Thyroid gland (tissue), 4 donors: ENCODE data around the gene PHKG1. TPM values are rescaled to one million over a fixed set of nuclear protein-coding genes. Genes with fewer than 3 reads are reported as not detected.
"Not testable (repeated sequence)": the region's sequence is repeated elsewhere in the genome, so short reads cannot be mapped to it uniquely, and the experiment has no call there.

Experiments used
- DNase-seq, 2 donors: peaks; one replicate each; pipeline ENCODE4 v3.0.0-alpha.2; 2019
- H3K27ac ChIP-seq, 3 donors: fragments of 200-600 bp; sonication (generic); 1 replicate in 2 of 3; 2 replicates in 1 of 3; pipeline ENCODE4 v1.5.1; 2016 to 2019; ENCODE audit warnings: mild to moderate bottlenecking in 1 of 3, moderate library complexity in 1 of 3
- H3K27me3 ChIP-seq: fragments of 200-600 bp; sonication (generic); one replicate; pipeline ENCODE4 v1.5.1; 2019
- H3K36me3 ChIP-seq, 2 donors: fragments of 200-600 bp; sonication (generic); one replicate each; pipeline ENCODE4 v1.5.1; 2016 to 2019
- H3K4me1 ChIP-seq, 2 donors: fragments of 200-600 bp; sonication (generic); one replicate each; pipeline ENCODE4 v1.5.1; 2017 to 2019
- H3K4me3 ChIP-seq, 3 donors: fragments of 200-600 bp; sonication (generic); replicated peaks in 1 of 3; 1 replicate in 2 of 3; 2 replicates in 1 of 3; pipeline ENCODE4 v1.5.1; 2016; ENCODE audit warnings: mild to moderate bottlenecking in 1 of 3
- H3K9me3 ChIP-seq: fragments of 200-600 bp; sonication (generic); one replicate; pipeline ENCODE4 v1.5.1; 2017
- POLR2A ChIP-seq, 2 donors: fragments of 450-650 bp; IDR thresholded peaks; one replicate each; pipeline ENCODE4 v1.6.1; 2017; ENCODE audit warnings: antibody characterized with exemption in 2 of 2, mild to moderate bottlenecking in 2 of 2, moderate library complexity in 1 of 2
- WGBS, 2 donors: methylation state at CpG; one replicate each; pipeline ENCODE4 v1.1.5; 2017; 5-methylcytosine and 5-hydroxymethylcytosine counted together
- intact Hi-C: fragments of 100-400 bp; cut with DNase I; formaldehyde crosslinking; loops from one replicate; pipeline ENCODE4 v1.15.1; 2023
- total RNA-seq, 4 donors: library from RNA; depleted of rRNA; stranded (reverse); fragments of >200 nt; gene quantifications; one replicate each; pipeline ENCODE4 v1.2.3, GENCODE V29; 2016
- TF ChIP-seq, protein P1 (sequence below), 6 experiments: fragments of 200-600 bp in 3 of 6; fragments of 450-650 bp in 3 of 6; sonication (generic) in 3 of 6; IDR thresholded peaks; one replicate each; pipeline ENCODE4 v1.5.1; 2016 to 2019; ENCODE audit warnings: antibody characterized with exemption in 6 of 6, mild to moderate bottlenecking in 2 of 6, inconsistent platforms in 1 of 6, moderate library complexity in 1 of 6

Gene PHKG1
- total RNA-seq, 4 donors from 2014 or later, result 0.78 to 3.5 (median 1.8) TPM

DNA sequence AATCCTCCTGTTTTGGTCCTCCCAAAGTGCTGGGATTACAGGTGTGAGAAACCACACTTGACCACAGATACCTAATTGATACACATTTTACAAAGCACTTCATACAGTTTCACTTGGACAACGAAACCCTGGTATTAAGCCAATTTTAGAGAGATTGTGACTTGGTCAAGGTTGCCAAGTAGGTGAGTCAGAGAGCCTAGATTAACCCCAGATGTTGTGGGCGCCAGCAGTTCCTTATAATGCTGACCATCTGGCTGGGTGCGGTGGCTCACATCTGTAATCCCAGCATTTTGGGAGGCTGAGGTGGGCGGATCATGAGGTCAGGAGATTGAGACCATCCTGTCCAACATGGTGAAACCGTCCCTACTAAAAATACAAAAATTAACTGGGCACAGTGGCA lies 4.9 kb upstream of the PHKG1 start:
- Histone ChIP-seq H3K4me1 (peaks cover 6 to 13% of the 10 kb centered on the region in 2 donors), H3K27me3 (no peaks in the 10 kb centered on the region), H3K36me3 (peaks cover 30 to 36% of the 10 kb centered on the region in 2 donors), H3K27ac (peak overlapping the region in 2 of 3 donors; percentile 12 to 26), H3K9me3 (no peaks in the 10 kb centered on the region), H3K4me3 (no peak overlapping the region)
- intact Hi-C loops, result loop anchor here (10.0 kb wide), 1 partner anchor 453 kb away; no protein-coding TSS in a partner anchor
- TF ChIP-seq, protein P1, sequence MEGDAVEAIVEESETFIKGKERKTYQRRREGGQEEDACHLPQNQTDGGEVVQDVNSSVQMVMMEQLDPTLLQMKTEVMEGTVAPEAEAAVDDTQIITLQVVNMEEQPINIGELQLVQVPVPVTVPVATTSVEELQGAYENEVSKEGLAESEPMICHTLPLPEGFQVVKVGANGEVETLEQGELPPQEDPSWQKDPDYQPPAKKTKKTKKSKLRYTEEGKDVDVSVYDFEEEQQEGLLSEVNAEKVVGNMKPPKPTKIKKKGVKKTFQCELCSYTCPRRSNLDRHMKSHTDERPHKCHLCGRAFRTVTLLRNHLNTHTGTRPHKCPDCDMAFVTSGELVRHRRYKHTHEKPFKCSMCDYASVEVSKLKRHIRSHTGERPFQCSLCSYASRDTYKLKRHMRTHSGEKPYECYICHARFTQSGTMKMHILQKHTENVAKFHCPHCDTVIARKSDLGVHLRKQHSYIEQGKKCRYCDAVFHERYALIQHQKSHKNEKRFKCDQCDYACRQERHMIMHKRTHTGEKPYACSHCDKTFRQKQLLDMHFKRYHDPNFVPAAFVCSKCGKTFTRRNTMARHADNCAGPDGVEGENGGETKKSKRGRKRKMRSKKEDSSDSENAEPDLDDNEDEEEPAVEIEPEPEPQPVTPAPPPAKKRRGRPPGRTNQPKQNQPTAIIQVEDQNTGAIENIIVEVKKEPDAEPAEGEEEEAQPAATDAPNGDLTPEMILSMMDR (IDR thresholded peaks at IDR 0.05), result no peak
- TF ChIP-seq POLR2A (IDR thresholded peaks at IDR 0.05), result no peak
- 68 to 70% methylated on average over 5 of the region's 5 CpGs for WGBS, 2 donors
- peak; percentile 39 to 56 for DNase-seq

DNA sequence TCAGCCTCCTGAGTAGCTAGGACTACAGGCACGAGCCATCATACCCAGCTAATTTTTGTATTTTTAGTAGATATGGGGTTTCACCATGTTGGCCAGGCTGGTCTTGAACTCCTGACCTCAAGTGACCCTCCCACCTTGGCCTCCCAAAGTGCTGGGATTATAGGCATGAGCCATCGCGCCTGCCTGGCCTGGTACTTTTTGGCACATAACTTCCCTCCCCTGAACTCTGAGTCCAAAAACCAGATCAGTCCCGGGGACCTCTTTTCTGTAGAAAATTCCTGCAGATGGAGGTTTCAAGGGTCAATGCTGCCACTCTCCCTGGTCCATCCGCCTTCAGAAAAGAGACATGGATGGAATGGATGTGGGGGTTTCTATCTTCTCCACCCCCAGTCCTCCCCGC lies 364 bp downstream of the PHKG1 start:
- DNase-seq, H3K9me3 ChIP-seq, H3K4me3 ChIP-seq, H3K36me3 ChIP-seq, H3K27me3 ChIP-seq: not testable (repeated sequence)
- intact Hi-C loops, result loop anchor here (10.0 kb wide), 1 partner anchor 448 kb away; no protein-coding TSS in a partner anchor
- peaks cover 17 to 21% of the 10 kb centered on the region in 2 donors for H3K4me1 ChIP-seq
- WGBS, 2 donors, result 34 to 40% methylated on average over 6 of the region's 6 CpGs
- H3K27ac ChIP-seq, result peak overlapping the region; percentile 9 to 42 (median 34)

DNA sequence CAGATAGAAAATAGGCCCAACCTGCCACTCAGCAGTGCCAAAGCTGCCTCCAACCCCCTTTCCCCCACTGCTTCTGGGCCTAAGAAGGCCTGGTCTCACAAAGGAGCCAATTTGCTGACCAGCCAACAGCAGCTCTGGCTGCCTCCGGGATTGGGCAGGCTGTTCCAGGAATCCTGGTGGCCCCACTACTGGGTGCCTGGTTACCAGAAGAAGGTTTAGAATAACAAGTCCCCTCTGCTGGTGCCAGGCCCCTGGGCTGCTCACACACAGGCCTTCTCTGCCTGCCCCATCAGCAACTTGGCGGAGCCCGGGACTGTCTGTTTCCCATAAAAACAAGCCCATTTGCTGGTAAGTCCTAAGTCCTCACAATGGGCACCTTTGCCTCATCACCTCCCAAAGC lies 1.2 kb downstream of the PHKG1 start:
- no peaks in the 10 kb centered on the region for H3K9me3 ChIP-seq
- intact Hi-C loops, result loop anchor here (10.0 kb wide), 1 partner anchor 447 kb away; no protein-coding TSS in a partner anchor
- H3K36me3 ChIP-seq, result no peaks in the 10 kb centered on the region
- peaks cover 17 to 21% of the 10 kb centered on the region in 2 donors for H3K4me1 ChIP-seq
- H3K4me3 ChIP-seq, result no peak overlapping the region
- peak; percentile 43 to 55 for DNase-seq
- peak overlapping the region; percentile 9 to 42 (median 30) for H3K27ac ChIP-seq
- no peaks in the 10 kb centered on the region for H3K27me3 ChIP-seq
- 33 to 70% methylated on average over 1 to 3 of the region's 3 CpGs for WGBS, 2 donors
- TF ChIP-seq POLR2A (IDR thresholded peaks at IDR 0.05), result no peak
- TF ChIP-seq, protein P1 (IDR thresholded peaks at IDR 0.05), result no peak

DNA sequence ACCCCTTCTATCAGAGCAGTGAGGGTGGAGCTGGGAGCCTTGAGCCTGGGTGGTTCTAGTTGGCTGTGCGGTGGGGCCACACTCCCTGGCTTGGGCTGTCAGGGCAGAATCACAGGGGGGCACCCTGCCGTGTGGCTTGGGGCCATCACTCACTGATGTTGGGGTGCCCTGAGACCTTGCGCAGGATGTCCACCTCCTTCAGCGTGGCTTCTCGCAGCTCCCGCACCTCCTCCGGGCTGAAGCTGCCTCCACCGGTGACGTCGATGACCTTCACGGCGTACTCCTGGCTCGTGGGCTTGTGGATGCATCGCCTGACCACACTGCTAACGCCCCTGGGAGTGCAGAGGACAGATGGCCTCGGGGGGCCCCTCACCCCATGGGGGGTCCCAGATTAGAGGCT lies 5.3 kb downstream of the PHKG1 start:
- peaks cover 0 to 4% of the 10 kb centered on the region in 2 donors for H3K36me3 ChIP-seq
- H3K4me1 ChIP-seq, result peaks cover 16 to 21% of the 10 kb centered on the region in 2 donors
- no peaks in the 10 kb centered on the region for H3K27me3 ChIP-seq
- no peak overlapping the region for H3K4me3 ChIP-seq
- DNase-seq, result no peak
- H3K27ac ChIP-seq, result no peak overlapping the region
- 88 to 97% methylated on average over 7 to 15 of the region's 16 CpGs for WGBS, 2 donors
- TF ChIP-seq, protein P1 (IDR thresholded peaks at IDR 0.05), result no peak
- TF ChIP-seq POLR2A (IDR thresholded peaks at IDR 0.05), result no peak
- intact Hi-C loops, result no loop called here
- H3K9me3 ChIP-seq, result no peaks in the 10 kb centered on the region

DNA sequence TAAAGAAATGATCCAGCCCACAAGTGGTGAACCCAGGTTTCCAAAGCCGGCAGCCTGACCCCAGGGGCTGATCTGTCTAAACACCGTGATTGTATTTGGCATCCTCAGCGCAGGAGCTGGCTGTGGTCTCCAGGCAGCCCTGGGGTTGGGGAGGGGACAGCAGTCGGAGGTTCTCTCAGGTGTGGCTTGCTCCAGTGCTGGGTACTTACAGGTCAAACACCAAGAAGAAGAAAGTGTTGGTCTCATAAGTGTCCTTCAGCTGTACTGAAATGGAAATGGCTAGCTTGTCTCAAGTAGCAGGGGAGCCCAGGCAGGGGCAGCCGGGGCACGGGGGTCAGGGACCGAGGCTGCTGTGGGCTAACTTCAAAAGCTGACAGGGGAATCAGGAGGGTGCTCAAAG lies 6.0 kb downstream of the PHKG1 start:
- Histone ChIP-seq H3K36me3 (peaks cover 0 to 4% of the 10 kb centered on the region in 2 donors), H3K4me3 (no peak overlapping the region), H3K27me3 (no peaks in the 10 kb centered on the region), H3K9me3 (no peaks in the 10 kb centered on the region), H3K27ac (no peak overlapping the region), H3K4me1 (peaks cover 9 to 14% of the 10 kb centered on the region in 2 donors)
- WGBS, 2 donors, result 69 to 71% methylated on average over 5 to 7 of the region's 7 CpGs
- intact Hi-C loops, result no loop called here
- TF ChIP-seq, protein P1 (IDR thresholded peaks at IDR 0.05), result no peak
- TF ChIP-seq POLR2A (IDR thresholded peaks at IDR 0.05), result no peak
- DNase-seq, result no peak
